Measurements from ENCODE around the gene SLC19A2. TPM values are rescaled to one million over a fixed set of nuclear protein-coding genes. Genes with fewer than 3 reads are reported as not detected.

The SLC19A2 gene
- total RNA-seq, 1 experiment from 2014 or later = 10.1 TPM

DNA sequence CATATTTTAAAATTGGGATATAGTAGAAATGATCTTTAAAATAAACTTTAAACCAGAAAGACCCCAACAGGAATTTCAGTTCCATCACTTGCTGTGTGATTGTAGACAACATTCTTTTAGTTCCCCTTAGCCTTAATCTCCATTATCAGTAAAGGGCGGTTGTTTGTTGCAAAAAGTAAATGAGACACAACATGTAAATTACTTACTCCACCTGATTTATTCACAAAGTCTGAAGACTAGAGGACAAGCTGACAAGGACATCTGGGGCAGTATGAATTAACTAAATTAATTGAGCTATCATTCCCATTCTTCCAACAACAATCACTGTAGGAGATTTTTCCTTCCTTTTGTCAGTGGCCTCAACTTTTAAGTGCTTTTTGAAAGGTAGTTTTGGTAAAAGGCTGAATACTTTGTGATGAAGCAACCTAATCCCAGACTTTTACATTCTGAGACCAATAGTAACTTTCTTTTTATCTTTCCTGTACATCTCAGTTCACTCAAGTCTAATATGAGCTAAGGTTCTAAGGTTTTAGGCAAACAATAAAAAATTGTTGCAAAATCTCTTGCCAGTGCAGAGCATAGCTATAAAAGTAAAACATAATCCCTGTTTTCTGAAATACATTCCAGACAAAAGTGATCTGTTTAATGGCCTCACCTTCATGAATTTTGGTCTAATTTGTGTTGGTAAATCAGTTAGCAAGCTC is 6.2 kb downstream of the SLC19A2 start:
- DNase-seq (ENCODE audit: low read depth, low spot score) = no peak
- Histone ChIP-seq H3K9me3 (ENCODE audit: control insufficient read depth in 1 of 2, insufficient read depth in 1 of 2, low read depth in 1 of 2, low read length in 2 of 2) (no peaks in the 10 kb centered on the region), H3K27ac (ENCODE audit: low read depth, low read length) (no peak overlapping the region), H3K9me2 (ENCODE audit: insufficient read depth) (no peaks in the 10 kb centered on the region), H2AFZ (ENCODE audit: low read depth, low read length, poor library complexity, severe bottlenecking) (no peak overlapping the region), H4K20me1 (ENCODE audit: insufficient read depth) (no peaks in the 10 kb centered on the region; the same call in 1 of the 2 replicates), H3K79me2 (ENCODE audit: insufficient read depth, low read length) (peaks cover 66% of the 10 kb centered on the region), H3K4me2 (ENCODE audit: low read length) (no peak overlapping the region), H3K4me3 (replicated peaks in 1 of 2; ENCODE audit: low read depth in 1 of 2, low read length in 2 of 2) (no peak overlapping the region), H3K9ac (ENCODE audit: low read length) (no peak overlapping the region), H3K27me3 (ENCODE audit: insufficient read depth, low read length) (no peaks in the 10 kb centered on the region), H3K36me3 (ENCODE audit: control insufficient read depth in 1 of 2, insufficient read depth in 2 of 2, low read length in 2 of 2) (peaks cover 2 to 5% of the 10 kb centered on the region in 2 experiments; a peak in 2 of 4 replicates), H3K4me1 (ENCODE audit: control insufficient read depth in 1 of 2, insufficient read depth in 2 of 2, low read length in 2 of 2) (peaks cover 0 to 7% of the 10 kb centered on the region in 2 experiments; a peak in 2 of 4 replicates)
- no TSS peak for BruUV-seq (replicated peaks)
- ATAC-seq = no peak
- ChIA-PET POLR2A (interaction anchor here (0.6 kb wide), 1 partner anchor 93 kb away, joined by 3 read pairs; no protein-coding TSS in a partner anchor), CTCF (interaction anchor here (0.6 kb wide), 1 partner anchor 16 kb away, joined by 3 read pairs; no protein-coding TSS in a partner anchor), RAD21 (ENCODE audit: low non-redundant PET in 1 of 2, low total read pairs in 2 of 2, uncharacterized antibody in 2 of 2, unreplicated experiment in 2 of 2) (no interaction called here)
- intact Hi-C loops (cut with micrococcal nuclease) = no loop called here
- TF ChIP-seq FOSL1 (IDR thresholded peaks at IDR 0.05; ENCODE audit: low read depth) (no peak), CEBPB (IDR thresholded peaks at IDR 0.05; ENCODE audit: low read depth) (no peak), POLR2AphosphoS5 (IDR thresholded peaks at IDR 0.05; ENCODE audit: low read depth, low read length) (no peak), SP1 (IDR thresholded peaks at IDR 0.05; ENCODE audit: low read depth) (no peak), SRF (IDR thresholded peaks at IDR 0.05; ENCODE audit: low read depth) (no peak), CBX3 (IDR thresholded peaks at IDR 0.05; ENCODE audit: low read depth) (no peak), ELF1 (IDR thresholded peaks at IDR 0.05; ENCODE audit: borderline replicate concordance, low read depth) (no peak), POLR2A (IDR thresholded peaks at IDR 0.05; ENCODE audit: borderline replicate concordance, extremely low read depth, insufficient read depth, insufficient read length) (no peak), EZH2phosphoT487 (IDR thresholded peaks at IDR 0.05; ENCODE audit: borderline replicate concordance) (no peak), ZNF274 (IDR thresholded peaks at IDR 0.05; ENCODE audit: low read depth, low read length) (no peak)
- TF ChIP-seq, protein P1, sequence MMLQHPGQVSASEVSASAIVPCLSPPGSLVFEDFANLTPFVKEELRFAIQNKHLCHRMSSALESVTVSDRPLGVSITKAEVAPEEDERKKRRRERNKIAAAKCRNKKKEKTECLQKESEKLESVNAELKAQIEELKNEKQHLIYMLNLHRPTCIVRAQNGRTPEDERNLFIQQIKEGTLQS (IDR thresholded peaks at IDR 0.05) = no peak
- TF ChIP-seq, protein P2, sequence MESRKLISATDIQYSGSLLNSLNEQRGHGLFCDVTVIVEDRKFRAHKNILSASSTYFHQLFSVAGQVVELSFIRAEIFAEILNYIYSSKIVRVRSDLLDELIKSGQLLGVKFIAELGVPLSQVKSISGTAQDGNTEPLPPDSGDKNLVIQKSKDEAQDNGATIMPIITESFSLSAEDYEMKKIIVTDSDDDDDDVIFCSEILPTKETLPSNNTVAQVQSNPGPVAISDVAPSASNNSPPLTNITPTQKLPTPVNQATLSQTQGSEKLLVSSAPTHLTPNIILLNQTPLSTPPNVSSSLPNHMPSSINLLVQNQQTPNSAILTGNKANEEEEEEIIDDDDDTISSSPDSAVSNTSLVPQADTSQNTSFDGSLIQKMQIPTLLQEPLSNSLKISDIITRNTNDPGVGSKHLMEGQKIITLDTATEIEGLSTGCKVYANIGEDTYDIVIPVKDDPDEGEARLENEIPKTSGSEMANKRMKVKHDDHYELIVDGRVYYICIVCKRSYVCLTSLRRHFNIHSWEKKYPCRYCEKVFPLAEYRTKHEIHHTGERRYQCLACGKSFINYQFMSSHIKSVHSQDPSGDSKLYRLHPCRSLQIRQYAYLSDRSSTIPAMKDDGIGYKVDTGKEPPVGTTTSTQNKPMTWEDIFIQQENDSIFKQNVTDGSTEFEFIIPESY (IDR thresholded peaks at IDR 0.05; ENCODE audit: extremely low read depth, insufficient replicate concordance, low read length) = no peak
- TF ChIP-seq, protein P3, sequence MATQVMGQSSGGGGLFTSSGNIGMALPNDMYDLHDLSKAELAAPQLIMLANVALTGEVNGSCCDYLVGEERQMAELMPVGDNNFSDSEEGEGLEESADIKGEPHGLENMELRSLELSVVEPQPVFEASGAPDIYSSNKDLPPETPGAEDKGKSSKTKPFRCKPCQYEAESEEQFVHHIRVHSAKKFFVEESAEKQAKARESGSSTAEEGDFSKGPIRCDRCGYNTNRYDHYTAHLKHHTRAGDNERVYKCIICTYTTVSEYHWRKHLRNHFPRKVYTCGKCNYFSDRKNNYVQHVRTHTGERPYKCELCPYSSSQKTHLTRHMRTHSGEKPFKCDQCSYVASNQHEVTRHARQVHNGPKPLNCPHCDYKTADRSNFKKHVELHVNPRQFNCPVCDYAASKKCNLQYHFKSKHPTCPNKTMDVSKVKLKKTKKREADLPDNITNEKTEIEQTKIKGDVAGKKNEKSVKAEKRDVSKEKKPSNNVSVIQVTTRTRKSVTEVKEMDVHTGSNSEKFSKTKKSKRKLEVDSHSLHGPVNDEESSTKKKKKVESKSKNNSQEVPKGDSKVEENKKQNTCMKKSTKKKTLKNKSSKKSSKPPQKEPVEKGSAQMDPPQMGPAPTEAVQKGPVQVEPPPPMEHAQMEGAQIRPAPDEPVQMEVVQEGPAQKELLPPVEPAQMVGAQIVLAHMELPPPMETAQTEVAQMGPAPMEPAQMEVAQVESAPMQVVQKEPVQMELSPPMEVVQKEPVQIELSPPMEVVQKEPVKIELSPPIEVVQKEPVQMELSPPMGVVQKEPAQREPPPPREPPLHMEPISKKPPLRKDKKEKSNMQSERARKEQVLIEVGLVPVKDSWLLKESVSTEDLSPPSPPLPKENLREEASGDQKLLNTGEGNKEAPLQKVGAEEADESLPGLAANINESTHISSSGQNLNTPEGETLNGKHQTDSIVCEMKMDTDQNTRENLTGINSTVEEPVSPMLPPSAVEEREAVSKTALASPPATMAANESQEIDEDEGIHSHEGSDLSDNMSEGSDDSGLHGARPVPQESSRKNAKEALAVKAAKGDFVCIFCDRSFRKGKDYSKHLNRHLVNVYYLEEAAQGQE (IDR thresholded peaks at IDR 0.05; ENCODE audit: low read depth) = no peak
- TF ChIP-seq, protein P4, sequence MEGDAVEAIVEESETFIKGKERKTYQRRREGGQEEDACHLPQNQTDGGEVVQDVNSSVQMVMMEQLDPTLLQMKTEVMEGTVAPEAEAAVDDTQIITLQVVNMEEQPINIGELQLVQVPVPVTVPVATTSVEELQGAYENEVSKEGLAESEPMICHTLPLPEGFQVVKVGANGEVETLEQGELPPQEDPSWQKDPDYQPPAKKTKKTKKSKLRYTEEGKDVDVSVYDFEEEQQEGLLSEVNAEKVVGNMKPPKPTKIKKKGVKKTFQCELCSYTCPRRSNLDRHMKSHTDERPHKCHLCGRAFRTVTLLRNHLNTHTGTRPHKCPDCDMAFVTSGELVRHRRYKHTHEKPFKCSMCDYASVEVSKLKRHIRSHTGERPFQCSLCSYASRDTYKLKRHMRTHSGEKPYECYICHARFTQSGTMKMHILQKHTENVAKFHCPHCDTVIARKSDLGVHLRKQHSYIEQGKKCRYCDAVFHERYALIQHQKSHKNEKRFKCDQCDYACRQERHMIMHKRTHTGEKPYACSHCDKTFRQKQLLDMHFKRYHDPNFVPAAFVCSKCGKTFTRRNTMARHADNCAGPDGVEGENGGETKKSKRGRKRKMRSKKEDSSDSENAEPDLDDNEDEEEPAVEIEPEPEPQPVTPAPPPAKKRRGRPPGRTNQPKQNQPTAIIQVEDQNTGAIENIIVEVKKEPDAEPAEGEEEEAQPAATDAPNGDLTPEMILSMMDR (IDR thresholded peaks at IDR 0.05 in 2 of 3, conservative IDR thresholded peaks at IDR 0.05 in 1 of 3; ENCODE audit: borderline replicate concordance in 1 of 3, insufficient read depth in 1 of 3, low read depth in 2 of 3, low read length in 2 of 3) = no peak
- TF ChIP-seq, protein P5, sequence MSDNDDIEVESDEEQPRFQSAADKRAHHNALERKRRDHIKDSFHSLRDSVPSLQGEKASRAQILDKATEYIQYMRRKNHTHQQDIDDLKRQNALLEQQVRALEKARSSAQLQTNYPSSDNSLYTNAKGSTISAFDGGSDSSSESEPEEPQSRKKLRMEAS (IDR thresholded peaks at IDR 0.05) = no peak
